NCI-H345 (cell line): ENCODE results near the gene CYP2W1.
"Not testable (repeated sequence)": the region's sequence is repeated elsewhere in the genome, so short reads cannot be mapped to it uniquely, and the experiment has no call there.

Experiments
- DNase-seq: peaks from one replicate; lab custom pipeline; 2025; lab: John Stamatoyannopoulos, UW

CYP2W1 gene

GRCh38 chr7:983004-983615 lies at the start of gene CYP2W1:
TSS of gene CYP2W1 (plus strand) at chr7:983181. CDS start at chr7:983212, 31 bp downstream.
- no peak for DNase-seq

GRCh38 chr7:934469-935163 lies 48.4 kb upstream of the CYP2W1 start:
- DNase-seq: no peak

DNA sequence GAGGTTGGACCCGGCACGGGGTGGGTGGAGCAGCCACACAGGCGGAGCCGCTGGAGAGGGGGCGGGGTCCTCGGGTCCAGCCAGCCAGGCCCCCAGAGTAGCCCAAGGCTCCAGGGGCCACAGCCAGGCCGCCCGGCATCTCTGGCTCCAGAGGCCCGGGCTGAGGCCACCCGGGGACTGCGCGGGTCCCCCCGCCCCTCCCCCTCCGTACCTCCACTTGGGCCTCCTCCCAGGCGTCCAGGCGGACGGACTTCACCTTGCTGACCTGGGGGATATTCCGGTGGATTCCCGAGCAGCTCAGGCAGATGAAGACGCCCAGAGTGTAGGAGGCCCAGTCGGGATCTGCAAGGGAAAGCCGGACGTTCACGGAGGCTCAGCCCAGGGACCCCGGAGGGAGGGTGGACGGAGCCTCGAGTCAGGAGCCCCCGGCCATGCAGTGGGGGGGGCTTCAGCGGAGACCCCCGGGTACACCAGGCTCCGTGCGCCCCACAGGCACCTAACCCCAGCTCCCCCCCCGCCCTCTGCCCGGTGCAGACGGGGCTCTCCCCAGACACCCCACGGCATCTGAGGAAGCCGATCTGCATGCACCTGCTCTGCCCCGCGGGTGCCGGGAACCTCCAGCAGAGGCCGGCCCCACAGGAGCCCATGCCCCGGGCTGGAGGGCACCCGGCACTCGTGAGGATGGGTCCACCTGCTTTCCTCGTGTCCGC lies 47.7 kb upstream of the CYP2W1 start:
- DNase-seq: no peak

GRCh38 chr7:935874-936385 lies 47.1 kb upstream of the CYP2W1 start:
- DNase-seq: no peak

- peak; percentile 54 for DNase-seq
These were observed 46.5 kb upstream of the CYP2W1 start for GRCh38 chr7:936386-937054.

GRCh38 chr7:937856-938484 lies 45.0 kb upstream of the CYP2W1 start:
- no peak for DNase-seq

GRCh38 chr7:938546-939185 lies 44.3 kb upstream of the CYP2W1 start:
- no peak for DNase-seq

GRCh38 chr7:939843-940242 lies 43.1 kb upstream of the CYP2W1 start:
- DNase-seq: no peak

GRCh38 chr7:940599-941408 lies 42.2 kb upstream of the CYP2W1 start:
- DNase-seq: no peak

- DNase-seq: not testable (repeated sequence)
These were observed 39.2 kb upstream of the CYP2W1 start for GRCh38 chr7:943793-944192.

DNA sequence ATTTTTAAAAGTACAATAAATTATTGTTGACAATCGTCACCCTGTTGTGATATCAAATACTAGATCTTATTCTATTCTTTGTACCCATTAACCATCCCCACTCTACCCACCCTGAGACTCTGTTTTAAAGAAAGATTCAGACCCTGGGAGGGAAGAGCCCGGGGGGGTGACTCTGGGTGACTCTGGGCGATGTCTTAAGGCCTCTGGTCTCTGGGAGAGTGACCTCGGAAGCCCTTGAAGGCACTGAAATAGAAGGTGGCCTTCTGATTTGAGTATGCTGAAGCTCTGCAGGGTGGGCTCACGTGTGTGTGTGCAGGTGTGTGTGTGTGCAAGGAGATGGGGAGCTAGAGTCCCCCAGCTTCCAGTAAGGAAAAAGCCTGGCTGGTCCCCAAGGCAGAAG lies 38.2 kb upstream of the CYP2W1 start:
- no peak for DNase-seq

DNA sequence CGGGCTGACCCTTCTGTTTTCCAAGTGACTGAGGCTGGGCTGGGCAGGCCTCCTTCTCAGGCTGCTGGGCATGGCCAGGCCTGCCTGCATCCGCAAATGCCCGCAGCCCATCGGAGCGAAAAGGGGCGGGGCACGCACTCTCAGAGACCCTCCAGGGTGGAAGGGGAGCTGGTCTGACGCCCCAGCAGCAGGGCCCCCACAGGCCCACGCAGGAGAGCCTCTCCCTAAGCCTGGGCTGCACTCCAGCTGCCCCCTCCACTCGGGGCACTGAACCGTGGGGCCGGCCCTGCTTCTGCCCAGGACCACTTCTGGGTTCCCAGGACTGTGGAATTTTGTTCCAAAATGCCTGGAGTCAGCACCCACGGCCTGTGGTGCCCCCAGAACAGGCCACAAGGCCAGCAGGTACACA lies 37.8 kb upstream of the CYP2W1 start:
- DNase-seq: no peak

DNA sequence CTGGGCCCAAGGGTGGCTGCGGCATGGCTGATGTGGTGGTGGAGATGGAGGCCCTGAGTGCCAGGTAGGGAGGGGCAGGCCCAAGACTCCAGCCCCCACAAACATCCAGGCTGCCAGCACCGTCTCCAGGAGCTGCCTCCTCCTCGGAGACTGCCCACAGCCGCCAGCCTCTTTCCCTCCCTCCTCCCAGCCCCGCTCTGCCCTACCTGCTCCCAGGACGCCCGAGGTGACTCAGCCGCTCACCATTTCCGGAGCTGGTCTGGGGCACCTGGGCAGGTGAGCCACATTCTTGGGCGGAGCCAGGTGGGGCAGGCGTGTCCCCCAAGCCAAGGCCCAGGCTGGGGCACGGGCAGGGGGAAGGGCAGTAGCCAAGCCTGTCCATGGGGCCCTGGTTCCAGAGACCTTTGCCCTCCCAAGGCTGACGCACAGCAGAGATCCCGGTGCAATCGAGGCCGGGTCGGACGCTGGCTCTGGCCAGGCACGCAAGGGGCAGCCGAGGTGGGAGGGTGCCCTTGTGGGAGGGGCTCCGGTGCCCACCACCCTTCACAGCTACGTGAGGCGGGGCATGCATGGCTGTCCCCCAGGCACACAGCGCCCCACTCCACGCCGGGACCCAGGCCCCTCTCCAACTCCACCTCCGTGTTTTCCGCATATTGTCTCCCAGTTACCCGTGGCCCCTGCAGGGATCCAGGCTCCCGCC lies 37.3 kb upstream of the CYP2W1 start:
- no peak for DNase-seq

- no peak for DNase-seq
These were observed 36.6 kb upstream of the CYP2W1 start for GRCh38 chr7:946256-946996.

GRCh38 chr7:947391-948210 lies 35.4 kb upstream of the CYP2W1 start:
- DNase-seq: no peak

GRCh38 chr7:949021-949934 lies 33.7 kb upstream of the CYP2W1 start:
- no peak for DNase-seq

GRCh38 chr7:951881-952547 lies 31.0 kb upstream of the CYP2W1 start:
- no peak for DNase-seq
